Activated T-cell treated with anti-CD3 and anti-CD28 coated beads for 1 hour (primary cell): ENCODE measurements around the gene FNDC5.

Source experiments
- DNase-seq: peaks from one replicate; pipeline ENCODE4 v3.0.0-alpha.2; 2020; ENCODE audit warnings: low read depth

Gene FNDC5

GRCh38 chr1:32864375-32865019, 6.2 kb downstream of the FNDC5 start:
- no peak for DNase-seq

GRCh38 chr1:32863881-32864245, 6.8 kb downstream of the FNDC5 start:
- DNase-seq, result no peak

GRCh38 chr1:32863218-32863880, 7.4 kb downstream of the FNDC5 start:
- no peak for DNase-seq

- no peak for DNase-seq
These were observed 8.6 kb downstream of the FNDC5 start for GRCh38 chr1:32861904-32862695.

GRCh38 chr1:32860566-32860965, 10.1 kb downstream of the FNDC5 start:
- DNase-seq, result no peak

GRCh38 chr1:32859915-32860314, 10.8 kb downstream of the FNDC5 start:
- no peak for DNase-seq

GRCh38 chr1:32858791-32859190, 11.9 kb downstream of the FNDC5 start:
- no peak for DNase-seq

GRCh38 chr1:32858136-32858535, 12.6 kb downstream of the FNDC5 start:
- DNase-seq, result no peak

GRCh38 chr1:32855861-32856617, 14.7 kb downstream of the FNDC5 start:
- DNase-seq, result no peak

GRCh38 chr1:32848354-32849063, 22.2 kb downstream of the FNDC5 start:
- DNase-seq, result no peak

GRCh38 chr1:32831878-32832277, 38.8 kb downstream of the FNDC5 start:
- no peak for DNase-seq

GRCh38 chr1:32830092-32830852, 40.4 kb downstream of the FNDC5 start:
- no peak for DNase-seq

- DNase-seq, result no peak
These were observed 42.4 kb downstream of the FNDC5 start for GRCh38 chr1:32828341-32828740.

- no peak for DNase-seq
These were observed 45.5 kb downstream of the FNDC5 start for GRCh38 chr1:32825181-32825580.

- DNase-seq, result no peak
These were observed 51.7 kb downstream of the FNDC5 start for GRCh38 chr1:32818804-32819541.

GRCh38 chr1:32817815-32818786, 52.6 kb downstream of the FNDC5 start:
- DNase-seq, result peak; percentile 11

- peak; percentile 100 for DNase-seq
These were observed 53.4 kb downstream of the FNDC5 start, which contains the start of the genes S100PBP and YARS1 for GRCh38 chr1:32817159-32817814. Gene S100PBP (plus strand): TSS chr1:32817653. CDS start chr1:32826100, 8,447 bp downstream. Gene YARS1 (minus strand): TSS chr1:32817358. CDS start chr1:32817244, 114 bp downstream.

- DNase-seq, result no peak
These were observed 54.0 kb downstream of the FNDC5 start for GRCh38 chr1:32816676-32817158.
